Raji (cell line): ENCODE results near the gene MLIP.

Source experiments
- POLR2A ChIP-seq: IDR thresholded peaks from 2 replicates; pipeline ENCODE4 v1.6.1; 2011; ENCODE audit warnings: low read depth, low read length, control low read depth; ENCODE audit not compliant: insufficient read depth

MLIP gene, protein sequence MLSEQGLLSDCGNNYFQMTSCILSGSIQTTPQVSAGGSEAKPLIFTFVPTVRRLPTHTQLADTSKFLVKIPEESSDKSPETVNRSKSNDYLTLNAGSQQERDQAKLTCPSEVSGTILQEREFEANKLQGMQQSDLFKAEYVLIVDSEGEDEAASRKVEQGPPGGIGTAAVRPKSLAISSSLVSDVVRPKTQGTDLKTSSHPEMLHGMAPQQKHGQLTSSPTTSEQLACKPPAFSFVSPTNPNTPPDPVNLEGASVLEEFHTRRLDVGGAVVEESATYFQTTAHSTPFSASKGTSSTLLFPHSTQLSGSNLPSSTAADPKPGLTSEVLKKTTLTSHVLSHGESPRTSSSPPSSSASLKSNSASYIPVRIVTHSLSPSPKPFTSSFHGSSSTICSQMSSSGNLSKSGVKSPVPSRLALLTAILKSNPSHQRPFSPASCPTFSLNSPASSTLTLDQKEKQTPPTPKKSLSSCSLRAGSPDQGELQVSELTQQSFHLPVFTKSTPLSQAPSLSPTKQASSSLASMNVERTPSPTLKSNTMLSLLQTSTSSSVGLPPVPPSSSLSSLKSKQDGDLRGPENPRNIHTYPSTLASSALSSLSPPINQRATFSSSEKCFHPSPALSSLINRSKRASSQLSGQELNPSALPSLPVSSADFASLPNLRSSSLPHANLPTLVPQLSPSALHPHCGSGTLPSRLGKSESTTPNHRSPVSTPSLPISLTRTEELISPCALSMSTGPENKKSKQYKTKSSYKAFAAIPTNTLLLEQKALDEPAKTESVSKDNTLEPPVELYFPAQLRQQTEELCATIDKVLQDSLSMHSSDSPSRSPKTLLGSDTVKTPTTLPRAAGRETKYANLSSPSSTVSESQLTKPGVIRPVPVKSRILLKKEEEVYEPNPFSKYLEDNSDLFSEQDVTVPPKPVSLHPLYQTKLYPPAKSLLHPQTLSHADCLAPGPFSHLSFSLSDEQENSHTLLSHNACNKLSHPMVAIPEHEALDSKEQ

GRCh38 chr6:54111341-54112045 lies at the start of gene MLIP:
Gene MLIP, plus strand, starts transcription at chr6:54111443. Its CDS starts 37 bp downstream, at chr6:54111480.
- no peak for TF ChIP-seq POLR2A

- TF ChIP-seq POLR2A, result no peak
These were observed 48.1 kb upstream of the MLIP start for GRCh38 chr6:54063228-54063539.

GRCh38 chr6:54068694-54069093 lies 42.5 kb upstream of the MLIP start:
- TF ChIP-seq POLR2A, result no peak

- no peak for TF ChIP-seq POLR2A
These were observed 41.2 kb upstream of the MLIP start for GRCh38 chr6:54070025-54070424.

DNA sequence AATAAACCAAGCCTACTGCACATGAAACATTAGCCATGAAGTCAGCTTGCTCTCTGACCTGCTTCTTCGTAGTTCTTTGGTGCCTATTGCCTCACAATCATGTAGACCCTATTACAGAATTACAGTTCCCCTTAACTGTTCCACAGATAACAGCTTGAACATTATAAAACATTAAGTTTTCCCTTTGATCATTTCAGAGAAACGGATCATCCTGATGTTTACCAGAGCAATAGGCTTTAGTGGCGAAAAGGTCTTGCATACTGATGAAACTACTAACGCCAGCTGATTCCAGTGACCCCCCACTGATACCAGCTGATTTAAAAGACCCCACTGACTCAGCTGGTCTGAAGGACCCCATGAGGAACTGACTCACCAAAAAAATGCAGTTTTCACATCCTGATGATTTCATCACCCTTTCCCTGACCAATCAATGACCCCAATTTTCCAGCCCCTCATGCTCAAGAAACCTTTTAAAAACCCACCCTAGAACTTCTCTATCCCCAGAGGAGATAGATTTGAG lies 39.4 kb upstream of the MLIP start:
- no peak for TF ChIP-seq POLR2A

DNA sequence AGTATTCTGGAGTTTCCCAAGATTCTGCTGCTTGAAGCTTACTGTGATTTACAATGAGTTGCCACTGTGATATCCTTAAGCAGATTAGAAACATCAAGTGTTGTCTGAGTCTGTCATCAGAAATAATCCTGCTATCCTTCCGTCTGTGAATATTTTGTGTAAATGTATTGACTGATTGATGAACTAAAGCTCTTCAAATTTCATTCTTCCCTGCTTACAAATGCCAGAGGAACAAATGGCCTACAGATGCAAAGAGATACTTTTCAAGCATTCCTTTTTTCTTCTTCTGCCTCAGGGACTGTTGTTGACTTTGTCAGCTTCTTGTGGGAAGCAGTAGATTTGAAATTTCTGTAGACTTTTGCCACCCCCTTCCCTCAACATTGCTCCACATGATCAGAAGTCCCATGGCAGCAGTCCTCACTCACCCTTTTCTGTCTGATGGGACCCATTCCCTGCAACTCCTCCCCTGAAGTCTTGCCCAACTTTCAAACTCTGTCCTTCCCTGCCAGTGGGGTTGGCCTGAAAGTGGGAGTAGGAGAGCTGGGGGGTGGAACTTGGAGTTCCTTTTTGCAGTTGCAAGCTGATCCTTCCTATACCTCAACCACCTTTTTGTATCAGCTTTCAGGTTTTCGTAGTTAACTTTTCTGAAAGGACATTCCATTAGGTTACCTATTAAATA lies 38.5 kb upstream of the MLIP start:
- TF ChIP-seq POLR2A, result no peak

DNA sequence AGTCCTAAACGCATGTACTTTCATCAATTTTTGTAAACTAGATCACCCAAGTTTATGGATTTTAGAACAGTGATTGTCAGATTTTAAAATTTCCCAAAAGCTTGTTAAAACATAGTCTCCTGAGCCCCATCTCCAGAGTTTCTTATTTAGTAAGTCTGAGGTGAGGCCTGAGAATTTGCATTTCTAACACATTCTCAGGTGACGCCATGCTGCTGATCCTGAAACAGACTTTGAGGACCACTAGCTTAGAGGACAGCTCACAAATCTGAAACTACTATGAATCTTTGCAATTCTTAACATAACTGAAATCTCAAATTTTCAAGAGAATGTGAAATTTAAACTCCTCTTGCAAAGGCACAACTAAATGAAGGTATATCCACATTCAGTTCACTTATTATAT lies 37.8 kb upstream of the MLIP start:
- TF ChIP-seq POLR2A, result no peak

- no peak for TF ChIP-seq POLR2A
These were observed 37.1 kb upstream of the MLIP start for GRCh38 chr6:54074109-54074508.

DNA sequence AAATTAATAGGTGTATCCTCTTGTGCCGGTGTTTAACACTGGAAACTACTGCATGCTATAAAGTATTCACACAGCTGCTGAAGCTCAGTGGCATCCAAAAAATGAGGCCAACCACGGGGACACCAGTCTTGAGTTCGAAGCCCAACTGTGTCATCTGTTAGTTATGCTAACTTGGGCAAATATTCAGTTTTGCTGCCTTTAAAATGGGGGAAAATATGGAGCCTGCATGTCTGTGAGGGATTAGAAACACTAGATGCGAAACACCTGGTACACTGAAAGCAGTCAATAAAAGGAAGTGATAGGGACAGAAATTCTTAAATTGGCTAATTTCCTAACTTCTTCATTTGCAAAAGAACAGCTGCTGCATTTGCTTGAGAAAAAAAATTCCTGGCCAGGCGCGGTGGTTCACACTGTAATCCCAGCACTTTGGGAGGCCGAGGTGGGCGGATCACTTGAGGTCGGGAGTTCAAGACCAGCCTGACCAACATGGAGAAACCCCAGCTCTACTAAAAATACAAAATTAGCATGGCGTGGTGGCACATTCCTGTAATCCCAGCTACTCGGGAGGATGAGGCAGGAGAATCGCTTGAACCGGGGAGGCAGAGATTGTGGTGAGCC lies 36.6 kb upstream of the MLIP start:
- TF ChIP-seq POLR2A, result no peak

DNA sequence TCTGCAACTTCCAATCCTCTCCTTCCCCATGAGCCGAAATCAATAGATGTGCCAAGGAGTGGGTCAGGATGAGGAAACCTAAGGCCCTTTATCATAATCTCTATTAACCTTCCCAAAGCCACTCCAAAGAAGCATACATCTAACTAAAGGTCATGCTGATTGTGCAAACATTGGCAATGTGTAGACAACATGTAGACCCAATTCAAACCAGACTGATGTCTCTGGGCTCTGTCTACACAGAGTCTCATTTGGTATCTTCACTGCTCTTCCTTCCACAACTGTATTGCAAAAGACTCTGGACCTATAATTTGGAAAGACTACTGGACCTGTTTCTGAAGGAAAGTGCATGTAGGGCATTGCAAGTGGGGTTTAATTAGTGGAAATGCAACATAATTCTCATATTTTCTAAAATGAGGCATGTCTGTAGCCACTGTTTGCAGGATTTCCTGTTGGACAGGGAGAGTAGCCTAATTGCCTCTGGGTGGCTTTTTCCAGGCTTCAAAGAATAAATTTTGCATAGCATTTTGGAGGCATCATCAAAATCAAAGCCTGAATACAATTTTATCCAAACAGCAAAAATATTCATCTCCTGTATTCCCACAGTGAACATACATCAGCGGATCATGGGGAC lies 35.0 kb upstream of the MLIP start:
- TF ChIP-seq POLR2A, result no peak

GRCh38 chr6:54083287-54083686 lies 28.0 kb upstream of the MLIP start:
- TF ChIP-seq POLR2A, result no peak

- no peak for TF ChIP-seq POLR2A
These were observed 27.0 kb upstream of the MLIP start for GRCh38 chr6:54084231-54084630.

DNA sequence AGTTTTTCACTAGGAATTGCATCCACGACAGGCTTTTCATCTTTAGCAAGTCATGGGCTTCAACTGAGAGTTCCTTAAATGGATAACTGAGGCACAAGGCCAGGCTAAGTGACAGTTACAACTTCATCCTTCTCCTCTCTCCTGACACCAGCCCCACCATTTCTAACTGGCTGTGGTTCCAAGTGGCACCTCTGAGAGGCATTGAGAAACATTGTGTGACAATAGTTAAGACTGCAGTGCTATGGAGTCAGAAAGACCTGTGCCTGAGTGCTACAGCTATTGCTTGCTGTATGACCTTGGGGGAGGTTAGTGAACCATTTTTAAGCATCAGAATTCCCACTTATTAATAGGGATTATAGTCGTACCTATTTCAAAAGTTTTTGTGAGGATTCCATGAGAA lies 26.2 kb upstream of the MLIP start:
- TF ChIP-seq POLR2A, result no peak

DNA sequence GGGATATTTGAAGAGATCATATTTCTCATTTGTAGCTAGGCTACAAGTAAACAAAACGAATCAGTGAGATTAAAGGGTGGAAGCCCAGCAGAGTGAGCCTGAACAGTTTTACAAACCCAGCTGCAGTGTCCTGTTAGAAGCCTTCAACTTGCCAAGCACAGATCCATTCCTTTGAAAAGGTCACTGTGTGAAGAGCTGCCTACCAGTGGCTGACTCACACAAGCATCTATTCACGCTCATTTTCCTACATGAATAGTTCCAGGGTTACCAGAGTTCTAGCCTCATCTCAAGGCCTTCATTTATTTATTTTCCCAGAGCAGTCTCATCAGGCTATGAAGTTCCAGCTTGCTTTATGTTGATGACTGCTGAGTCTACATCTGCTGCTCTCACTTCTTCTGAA lies 25.7 kb upstream of the MLIP start:
- TF ChIP-seq POLR2A, result no peak
